ENCODE results near the gene SH3RF1. TPM values are rescaled to one million over a fixed set of nuclear protein-coding genes. Genes with fewer than 3 reads are reported as not detected.

SH3RF1 gene
- total RNA-seq, 1 donor from 2014 or later = 25.6 TPM

DNA sequence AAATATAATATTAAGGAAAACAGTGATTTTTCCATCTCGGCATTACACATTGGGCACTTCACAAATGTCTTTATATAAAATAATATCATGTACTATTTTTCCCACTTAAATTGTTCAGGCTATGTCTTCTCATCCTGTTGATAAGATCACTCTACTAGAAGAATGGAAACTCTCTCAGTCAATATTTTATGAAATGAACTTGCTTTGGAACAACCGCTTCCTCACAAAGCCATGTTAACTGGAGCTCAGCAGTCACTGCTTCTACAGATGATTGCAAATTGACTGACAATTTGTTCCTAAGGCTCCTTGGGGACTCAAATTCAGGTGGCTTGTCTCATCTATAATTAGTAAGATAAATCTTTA lies 133.2 kb downstream of the SH3RF1 start:
- H3K4me3 ChIP-seq (ENCODE audit: low read depth, low read length) = no peak overlapping the region
- H3K36me3 ChIP-seq (ENCODE audit: control insufficient read depth, insufficient read depth, low read length) = no peaks in the 10 kb centered on the region
- DNase-seq (ENCODE audit: low read depth) = no peak
- TF ChIP-seq, protein P1, sequence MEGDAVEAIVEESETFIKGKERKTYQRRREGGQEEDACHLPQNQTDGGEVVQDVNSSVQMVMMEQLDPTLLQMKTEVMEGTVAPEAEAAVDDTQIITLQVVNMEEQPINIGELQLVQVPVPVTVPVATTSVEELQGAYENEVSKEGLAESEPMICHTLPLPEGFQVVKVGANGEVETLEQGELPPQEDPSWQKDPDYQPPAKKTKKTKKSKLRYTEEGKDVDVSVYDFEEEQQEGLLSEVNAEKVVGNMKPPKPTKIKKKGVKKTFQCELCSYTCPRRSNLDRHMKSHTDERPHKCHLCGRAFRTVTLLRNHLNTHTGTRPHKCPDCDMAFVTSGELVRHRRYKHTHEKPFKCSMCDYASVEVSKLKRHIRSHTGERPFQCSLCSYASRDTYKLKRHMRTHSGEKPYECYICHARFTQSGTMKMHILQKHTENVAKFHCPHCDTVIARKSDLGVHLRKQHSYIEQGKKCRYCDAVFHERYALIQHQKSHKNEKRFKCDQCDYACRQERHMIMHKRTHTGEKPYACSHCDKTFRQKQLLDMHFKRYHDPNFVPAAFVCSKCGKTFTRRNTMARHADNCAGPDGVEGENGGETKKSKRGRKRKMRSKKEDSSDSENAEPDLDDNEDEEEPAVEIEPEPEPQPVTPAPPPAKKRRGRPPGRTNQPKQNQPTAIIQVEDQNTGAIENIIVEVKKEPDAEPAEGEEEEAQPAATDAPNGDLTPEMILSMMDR (IDR thresholded peaks at IDR 0.05; ENCODE audit: insufficient read depth, low read length, poor library complexity, severe bottlenecking) = no peak
- H3K27me3 ChIP-seq (ENCODE audit: control insufficient read depth, insufficient read depth, low read length) = no peaks in the 10 kb centered on the region

- Histone ChIP-seq H3K36me3 (ENCODE audit: control insufficient read depth, insufficient read depth, low read length) (no peaks in the 10 kb centered on the region), H3K27me3 (ENCODE audit: control insufficient read depth, insufficient read depth, low read length) (no peaks in the 10 kb centered on the region), H3K4me3 (ENCODE audit: low read depth, low read length) (no peak overlapping the region)
- TF ChIP-seq, protein P1 (IDR thresholded peaks at IDR 0.05; ENCODE audit: insufficient read depth, low read length, poor library complexity, severe bottlenecking) = no peak
- no peak for DNase-seq (ENCODE audit: low read depth)
Observed at GRCh38 chr4:169136796-169137557, 133.8 kb downstream of the SH3RF1 start.

GRCh38 chr4:169136330-169136729 lies 134.4 kb downstream of the SH3RF1 start:
- DNase-seq (ENCODE audit: low read depth) = no peak
- Histone ChIP-seq H3K27me3 (ENCODE audit: control insufficient read depth, insufficient read depth, low read length) (no peaks in the 10 kb centered on the region), H3K36me3 (ENCODE audit: control insufficient read depth, insufficient read depth, low read length) (no peaks in the 10 kb centered on the region), H3K4me3 (ENCODE audit: low read depth, low read length) (no peak overlapping the region)
- TF ChIP-seq, protein P1 (IDR thresholded peaks at IDR 0.05; ENCODE audit: insufficient read depth, low read length, poor library complexity, severe bottlenecking) = no peak

- DNase-seq (ENCODE audit: low read depth) = no peak
- Histone ChIP-seq H3K36me3 (ENCODE audit: control insufficient read depth, insufficient read depth, low read length) (no peaks in the 10 kb centered on the region), H3K27me3 (ENCODE audit: control insufficient read depth, insufficient read depth, low read length) (no peaks in the 10 kb centered on the region), H3K4me3 (ENCODE audit: low read depth, low read length) (no peak overlapping the region)
- TF ChIP-seq, protein P1 (IDR thresholded peaks at IDR 0.05; ENCODE audit: insufficient read depth, low read length, poor library complexity, severe bottlenecking) = no peak
Observed at GRCh38 chr4:169135776-169136175, 135.0 kb downstream of the SH3RF1 start.

- no peak for DNase-seq (ENCODE audit: low read depth)
- no peaks in the 10 kb centered on the region for H3K27me3 ChIP-seq (ENCODE audit: control insufficient read depth, insufficient read depth, low read length)
- H3K4me3 ChIP-seq (ENCODE audit: low read depth, low read length) = no peak overlapping the region
- TF ChIP-seq, protein P1 (IDR thresholded peaks at IDR 0.05; ENCODE audit: insufficient read depth, low read length, poor library complexity, severe bottlenecking) = no peak
- H3K36me3 ChIP-seq (ENCODE audit: control insufficient read depth, insufficient read depth, low read length) = no peaks in the 10 kb centered on the region
Observed at GRCh38 chr4:169133932-169134331, 136.8 kb downstream of the SH3RF1 start.

Data from kidney epithelial cell (primary cell).